GM18526 (cell line): ENCODE data around the gene GSTM1.

Experiments used
- POLR2A ChIP-seq: IDR thresholded peaks from 3 replicates; pipeline ENCODE4 v1.6.1; 2011; ENCODE audit not compliant: insufficient read length; ENCODE audit errors: extremely low read depth

GSTM1 gene

GRCh38 chr1:109725510-109725909, 37.9 kb downstream of the GSTM1 start:
- TF ChIP-seq POLR2A: no peak

DNA sequence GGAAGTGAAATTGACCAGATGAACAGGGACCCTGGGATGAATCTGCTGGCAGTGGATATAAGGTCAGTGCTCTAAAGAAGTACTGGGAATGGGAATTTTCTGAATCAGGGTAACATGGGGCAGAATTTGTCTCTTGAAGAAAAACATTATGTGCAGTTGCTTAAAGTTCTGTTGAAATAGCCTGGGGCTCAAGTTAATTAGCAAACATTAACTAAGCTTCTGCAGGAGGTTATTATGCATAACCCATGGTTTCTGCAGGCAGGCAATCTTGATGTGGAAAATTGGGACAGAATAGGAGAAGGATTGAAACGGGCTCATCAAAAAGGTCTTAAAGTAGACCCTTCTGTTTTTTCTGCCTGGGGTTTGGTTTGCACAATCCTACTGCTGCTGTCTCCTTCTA, 38.4 kb downstream of the GSTM1 start:
- TF ChIP-seq POLR2A: no peak

DNA sequence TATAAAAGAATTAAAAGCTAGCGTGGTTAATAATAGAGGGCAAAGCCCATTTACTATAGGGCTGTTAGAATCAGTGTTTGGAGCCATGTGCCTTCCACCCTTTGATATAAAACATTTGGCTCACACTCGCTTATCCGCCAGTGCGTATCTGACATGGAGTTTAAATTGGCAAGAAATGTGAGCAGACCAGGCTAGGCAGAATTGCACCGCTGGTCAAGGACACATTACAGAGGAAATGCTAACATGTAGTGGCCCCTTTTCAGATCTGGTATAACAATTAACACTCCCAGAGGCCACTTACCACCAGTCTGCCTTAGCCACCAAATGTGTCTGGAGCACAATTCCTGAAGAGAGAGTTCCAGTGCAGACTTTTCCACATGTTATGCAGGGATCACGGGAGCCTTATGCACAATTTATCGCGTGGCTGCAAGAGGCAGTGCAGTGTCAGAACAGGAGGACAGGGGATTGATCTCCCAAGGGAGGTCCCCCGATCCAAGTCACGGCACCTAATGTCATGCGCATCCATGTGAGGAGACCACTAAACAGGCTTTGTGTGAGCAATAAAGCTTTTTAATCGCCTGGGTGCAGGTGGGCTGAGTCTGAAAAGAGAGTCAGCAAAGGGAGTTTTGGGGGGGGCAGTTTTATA, 39.2 kb downstream of the GSTM1 start:
- TF ChIP-seq POLR2A: no peak

GRCh38 chr1:109728870-109729269, 41.3 kb downstream of the GSTM1 start:
- no peak for TF ChIP-seq POLR2A

GRCh38 chr1:109730666-109731065, 43.0 kb downstream of the GSTM1 start:
- TF ChIP-seq POLR2A: no peak

DNA sequence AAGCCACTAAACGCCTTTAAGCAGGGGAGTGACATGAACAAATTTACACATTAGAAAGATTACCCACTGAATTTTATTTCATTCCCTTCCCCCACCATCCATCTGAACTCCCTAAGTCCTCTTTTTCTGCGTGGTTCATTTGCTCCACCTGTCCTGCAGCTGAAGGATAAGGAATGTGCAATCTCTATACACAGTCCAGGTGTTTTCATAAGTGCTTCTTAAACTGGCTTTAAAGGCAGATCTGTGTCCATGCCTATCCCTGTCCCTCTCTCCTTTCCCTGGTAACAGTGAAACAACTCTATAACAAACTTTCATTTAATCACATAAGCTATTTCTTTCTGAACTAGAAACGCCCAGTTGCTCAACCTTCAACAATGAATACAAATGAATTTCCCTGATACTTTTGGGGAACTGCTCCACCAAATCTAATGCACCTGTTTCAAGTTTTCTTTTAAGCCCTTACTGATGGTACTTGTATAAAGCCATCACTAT, 44.8 kb downstream of the GSTM1 start:
- TF ChIP-seq POLR2A: no peak

DNA sequence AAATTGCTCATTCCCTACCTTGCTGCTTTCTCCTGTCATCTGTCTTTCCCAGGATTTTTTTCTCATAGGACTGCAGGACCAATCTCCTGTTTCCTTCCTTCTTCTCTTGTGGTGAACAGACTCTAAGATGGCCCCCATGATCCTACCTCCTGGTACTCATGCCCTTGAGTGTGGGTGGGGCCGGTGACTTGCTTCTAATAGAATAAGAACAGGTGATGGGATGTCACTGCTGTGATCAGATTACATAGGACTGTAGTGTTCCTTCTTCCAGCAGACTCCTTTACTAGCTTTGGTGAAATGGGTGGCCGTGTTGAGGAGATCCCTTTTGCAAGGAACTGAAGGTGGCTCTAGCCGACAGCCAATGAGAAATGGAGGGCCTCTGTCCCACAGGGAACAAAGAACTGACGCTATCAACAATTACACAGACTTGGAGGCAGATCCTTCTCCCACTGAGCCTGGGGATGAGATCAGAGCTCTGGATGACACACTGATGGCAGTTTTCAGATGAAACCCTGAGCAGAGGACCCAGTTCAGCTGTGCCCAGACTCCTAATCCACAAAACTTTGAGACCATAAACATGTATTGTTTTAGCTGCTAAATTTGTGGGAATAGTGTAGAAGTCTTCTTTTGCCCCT, 45.7 kb downstream of the GSTM1 start:
- no peak for TF ChIP-seq POLR2A

GRCh38 chr1:109739738-109740614, 52.4 kb downstream of the GSTM1 start:
- TF ChIP-seq POLR2A: no peak

- TF ChIP-seq POLR2A: no peak
Measured at GRCh38 chr1:109740615-109741373, 53.2 kb downstream of the GSTM1 start, which contains the start of gene GSTM3. Gene GSTM3 (minus strand): TSS chr1:109741038. CDS start chr1:109740287, 751 bp downstream.
